Mesendoderm (in vitro differentiated cells): ENCODE measurements around the gene PANX1.
"Not testable (repeated sequence)": the region's sequence is repeated elsewhere in the genome, so short reads cannot be mapped to it uniquely, and the experiment has no call there.

Source experiments
- DNase-seq: peaks from one replicate; pipeline ENCODE4 v3.0.0; 2013
- H2AK5ac ChIP-seq: 2 replicates; pipeline ENCODE4 v1.6.1; 2013; ENCODE audit warnings: low read length, inconsistent platforms
- H2BK120ac ChIP-seq: 2 replicates; pipeline ENCODE4 v1.6.1; 2013; ENCODE audit warnings: low read depth, mild to moderate bottlenecking, low read length, moderate library complexity, mixed read lengths
- H2BK15ac ChIP-seq: replicated peaks from 2 replicates; pipeline ENCODE4 v1.6.1; 2013; ENCODE audit warnings: low read depth, mild to moderate bottlenecking, moderate library complexity
- H2BK5ac ChIP-seq: 2 replicates; pipeline ENCODE4 v1.6.1; 2013; ENCODE audit warnings: low read length, inconsistent platforms
- H3K18ac ChIP-seq: 2 replicates; pipeline ENCODE4 v1.6.1; 2013; ENCODE audit warnings: mild to moderate bottlenecking, low read length, mixed read lengths
- H3K23ac ChIP-seq: one replicate; pipeline ENCODE4 v1.6.1; 2013; ENCODE audit warnings: low read length
- H3K27ac ChIP-seq: 2 replicates; pipeline ENCODE4 v1.5.1; 2013; ENCODE audit warnings: low read depth, mild to moderate bottlenecking, inconsistent platforms, low read length, moderate library complexity
- H3K27me3 ChIP-seq: 2 replicates; pipeline ENCODE4 v1.6.1; 2013; ENCODE audit warnings: low read length, control low read depth, mild to moderate bottlenecking, inconsistent platforms; ENCODE audit not compliant: insufficient read depth, poor library complexity
- H3K36me3 ChIP-seq: 2 replicates; pipeline ENCODE4 v1.6.1; 2013; ENCODE audit warnings: low read length, inconsistent platforms; ENCODE audit not compliant: control insufficient read depth, insufficient read depth
- H3K4ac ChIP-seq: one replicate; pipeline ENCODE4 v1.6.1; 2013; ENCODE audit warnings: low read depth, mild to moderate bottlenecking, low read length, moderate library complexity
- H3K4me1 ChIP-seq: 2 replicates; pipeline ENCODE4 v1.6.1; 2013; ENCODE audit warnings: low read depth, low read length, inconsistent platforms; ENCODE audit not compliant: control insufficient read depth
- H3K4me2 ChIP-seq: 2 replicates; pipeline ENCODE4 v1.6.1; 2013; ENCODE audit warnings: low read length
- H3K4me3 ChIP-seq: 2 replicates; pipeline ENCODE4 v1.5.1; 2013; ENCODE audit warnings: mild to moderate bottlenecking, low read length
- H3K56ac ChIP-seq: one replicate; pipeline ENCODE4 v1.6.1; 2013; ENCODE audit warnings: low read length
- H3K79me1 ChIP-seq: 2 replicates; pipeline ENCODE4 v1.6.1; 2013; ENCODE audit warnings: low read length, inconsistent platforms
- H3K79me2 ChIP-seq: 2 replicates; pipeline ENCODE4 v1.6.1; 2013; ENCODE audit warnings: mild to moderate bottlenecking, low read length; ENCODE audit not compliant: control insufficient read depth, insufficient read depth
- H3K9ac ChIP-seq: 2 replicates; pipeline ENCODE4 v1.6.1; 2013; ENCODE audit warnings: low read length, inconsistent platforms
- H4K5ac ChIP-seq: one replicate; pipeline ENCODE4 v1.6.1; 2013; ENCODE audit warnings: low read length
- H4K8ac ChIP-seq: one replicate; pipeline ENCODE4 v1.6.1; 2013; ENCODE audit warnings: low read depth, mild to moderate bottlenecking, control low read depth, low read length, moderate library complexity
- WGBS: extraction: QIAGEN DNeasy Blood & Tissue Kit; methylation state at CpG from one replicate; pipeline ENCODE4 v1.1.7; 2013; ENCODE audit warnings: low lambda C conversion rate, missing lambda C conversion rate; ENCODE audit not compliant: insufficient coverage; ENCODE audit errors: extremely low coverage; 5-methylcytosine and 5-hydroxymethylcytosine counted together

The PANX1 gene

GRCh38 chr11:94157339-94157738 lies 28.7 kb downstream of the PANX1 start:
- not testable (repeated sequence) for H3K36me3 ChIP-seq, H4K5ac ChIP-seq, H3K4me2 ChIP-seq, H2BK5ac ChIP-seq, H2BK15ac ChIP-seq, DNase-seq, H4K8ac ChIP-seq, H3K27ac ChIP-seq, H3K4me3 ChIP-seq, H2BK120ac ChIP-seq, H3K23ac ChIP-seq, H3K4ac ChIP-seq, H3K56ac ChIP-seq, H3K18ac ChIP-seq, H3K9ac ChIP-seq, H2AK5ac ChIP-seq, H3K27me3 ChIP-seq
- Histone ChIP-seq H3K4me1 (peaks cover 12% of the 10 kb centered on the region), H3K79me2 (peaks cover 28% of the 10 kb centered on the region), H3K79me1 (peaks cover 20% of the 10 kb centered on the region)
- WGBS: no CpG with 5 or more reads among the region's 3 CpGs

- H3K79me2 ChIP-seq: peaks cover 47% of the 10 kb centered on the region
- no peak overlapping the region for H2BK120ac ChIP-seq
- H2BK15ac ChIP-seq: no peak overlapping the region
- H3K36me3 ChIP-seq: no peaks in the 10 kb centered on the region
- H3K27me3 ChIP-seq: no peaks in the 10 kb centered on the region
- H3K4ac ChIP-seq: no peak overlapping the region
- peaks cover 43% of the 10 kb centered on the region for H3K79me1 ChIP-seq
- no peak overlapping the region for H3K56ac ChIP-seq
- H2AK5ac ChIP-seq: no peak overlapping the region
- WGBS: no CpG with 5 or more reads among the region's 1 CpG
- H3K4me1 ChIP-seq: peaks cover 3% of the 10 kb centered on the region
- no peak overlapping the region for H3K27ac ChIP-seq
- no peak overlapping the region for H3K23ac ChIP-seq
- no peak overlapping the region for H3K9ac ChIP-seq
- H4K8ac ChIP-seq: no peak overlapping the region
- H4K5ac ChIP-seq: no peak overlapping the region
- H3K18ac ChIP-seq: no peak overlapping the region
- H3K4me3 ChIP-seq: no peak overlapping the region
- H2BK5ac ChIP-seq: no peak overlapping the region
- H3K4me2 ChIP-seq: no peak overlapping the region
- DNase-seq: no peak
These were observed 40.2 kb downstream of the PANX1 start for GRCh38 chr11:94168882-94169281.

DNA sequence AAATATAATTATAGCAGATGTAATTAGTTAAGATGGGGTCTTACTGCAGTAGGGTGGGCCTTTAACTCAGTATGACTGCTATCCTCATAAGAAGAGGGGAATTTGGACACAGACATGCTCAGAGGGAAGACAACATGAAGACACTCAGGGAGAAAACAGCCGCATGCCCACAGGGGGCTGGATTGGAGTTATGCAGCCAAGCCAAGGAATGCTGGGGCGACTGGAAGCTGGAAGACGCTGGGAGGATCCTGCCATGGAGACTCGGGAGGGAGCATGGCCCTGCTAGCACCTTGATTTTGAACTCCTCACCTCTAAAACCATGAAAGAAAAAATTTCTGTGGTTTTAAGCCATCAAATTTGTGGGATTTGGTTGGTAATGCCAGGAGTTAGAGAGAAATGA lies 40.9 kb downstream of the PANX1 start:
- Histone ChIP-seq H3K27me3 (no peaks in the 10 kb centered on the region), H3K4me3 (no peak overlapping the region), H3K36me3 (no peaks in the 10 kb centered on the region), H2BK5ac (no peak overlapping the region), H3K4ac (no peak overlapping the region), H3K79me2 (peaks cover 46% of the 10 kb centered on the region), H3K4me1 (peaks cover 3% of the 10 kb centered on the region), H3K4me2 (no peak overlapping the region), H3K9ac (no peak overlapping the region), H2BK15ac (no peak overlapping the region), H2BK120ac (no peak overlapping the region), H3K79me1 (peaks cover 43% of the 10 kb centered on the region), H4K5ac (no peak overlapping the region), H3K23ac (no peak overlapping the region), H2AK5ac (no peak overlapping the region), H3K27ac (no peak overlapping the region), H3K18ac (no peak overlapping the region), H3K56ac (no peak overlapping the region), H4K8ac (no peak overlapping the region)
- DNase-seq: peak; percentile 62
- WGBS: no CpG with 5 or more reads among the region's 4 CpGs

DNA sequence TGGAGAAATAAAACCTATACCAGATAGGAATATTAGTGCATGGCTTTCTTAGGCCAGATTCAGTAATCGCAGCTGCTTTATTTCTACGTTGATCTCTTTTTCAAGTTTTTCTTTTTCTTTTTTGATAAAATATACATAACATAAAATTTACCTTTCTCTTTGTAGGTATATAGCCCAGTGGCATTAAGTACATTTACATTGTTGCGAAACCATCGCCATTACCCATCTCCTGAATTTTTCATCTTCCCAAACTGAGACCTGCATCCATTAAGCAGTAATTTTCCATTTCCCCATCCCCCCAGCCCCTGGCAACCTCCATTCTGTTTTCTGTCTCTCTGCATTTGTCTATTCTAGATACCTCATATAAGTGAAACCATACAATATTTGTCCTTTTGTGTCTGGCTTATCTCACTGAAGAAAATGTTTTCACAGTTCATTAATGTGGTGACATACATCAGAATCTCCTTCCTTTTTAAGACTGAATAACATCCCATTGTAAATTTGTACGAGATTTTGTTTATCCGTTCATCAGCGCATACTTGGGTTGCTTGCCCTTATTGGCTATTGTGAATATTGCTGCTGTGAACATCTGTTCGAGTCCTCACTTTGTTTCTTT lies 41.4 kb downstream of the PANX1 start:
- peaks cover 3% of the 10 kb centered on the region for H3K4me1 ChIP-seq
- H3K23ac ChIP-seq: no peak overlapping the region
- no peak overlapping the region for H2AK5ac ChIP-seq
- no peak overlapping the region for H2BK5ac ChIP-seq
- H3K36me3 ChIP-seq: no peaks in the 10 kb centered on the region
- H3K4me3 ChIP-seq: no peak overlapping the region
- H3K9ac ChIP-seq: no peak overlapping the region
- H3K4ac ChIP-seq: no peak overlapping the region
- H3K18ac ChIP-seq: no peak overlapping the region
- no peak overlapping the region for H2BK15ac ChIP-seq
- H4K5ac ChIP-seq: no peak overlapping the region
- H3K56ac ChIP-seq: no peak overlapping the region
- DNase-seq: no peak
- H3K79me1 ChIP-seq: peaks cover 46% of the 10 kb centered on the region
- no peak overlapping the region for H3K4me2 ChIP-seq
- no peak overlapping the region for H2BK120ac ChIP-seq
- no peak overlapping the region for H4K8ac ChIP-seq
- H3K27me3 ChIP-seq: no peaks in the 10 kb centered on the region
- no CpG with 5 or more reads among the region's 8 CpGs for WGBS
- no peak overlapping the region for H3K27ac ChIP-seq
- peaks cover 48% of the 10 kb centered on the region for H3K79me2 ChIP-seq

DNA sequence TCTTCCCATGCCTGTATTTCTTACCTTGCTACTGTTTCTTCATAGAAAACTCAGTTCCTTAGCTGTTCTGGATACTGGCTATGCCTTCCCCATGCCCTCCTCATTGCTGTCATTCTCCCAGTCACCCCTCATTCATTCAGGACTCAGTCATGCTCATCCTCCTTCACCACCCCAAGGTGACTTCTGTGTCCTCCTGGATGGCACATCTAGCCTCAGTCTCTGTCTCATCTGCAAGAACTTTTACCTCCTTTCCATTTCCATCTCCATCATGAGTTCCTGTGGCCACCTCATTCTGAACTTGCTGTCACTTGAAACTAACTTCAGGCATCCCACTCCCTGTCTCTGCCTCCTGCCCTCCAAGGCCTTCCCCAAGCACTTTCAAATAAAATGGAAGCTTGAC lies 42.3 kb downstream of the PANX1 start:
- H3K4me3 ChIP-seq: no peak overlapping the region
- H3K4me1 ChIP-seq: peaks cover 3% of the 10 kb centered on the region
- H3K9ac ChIP-seq: no peak overlapping the region
- no peak overlapping the region for H2AK5ac ChIP-seq
- no peak overlapping the region for H2BK5ac ChIP-seq
- H3K23ac ChIP-seq: no peak overlapping the region
- H4K8ac ChIP-seq: no peak overlapping the region
- H3K79me1 ChIP-seq: peaks cover 50% of the 10 kb centered on the region
- no peak overlapping the region for H3K18ac ChIP-seq
- H2BK120ac ChIP-seq: no peak overlapping the region
- no peak overlapping the region for H3K4me2 ChIP-seq
- peaks cover 48% of the 10 kb centered on the region for H3K79me2 ChIP-seq
- H3K36me3 ChIP-seq: no peaks in the 10 kb centered on the region
- H3K4ac ChIP-seq: no peak overlapping the region
- H3K56ac ChIP-seq: no peak overlapping the region
- H3K27me3 ChIP-seq: no peaks in the 10 kb centered on the region
- DNase-seq: no peak
- no peak overlapping the region for H2BK15ac ChIP-seq
- H3K27ac ChIP-seq: no peak overlapping the region
- no peak overlapping the region for H4K5ac ChIP-seq
